ENCODE data around the gene HOXA4. TPM values are rescaled to one million over a fixed set of nuclear protein-coding genes. Genes with fewer than 3 reads are reported as not detected.
A peak's percentile ranks its signal among the peaks of the same experiment; 100 is the strongest.

HOXA4 gene
- total RNA-seq, 4 donors from 2014 or later: 1.3 to 2.9 (median 2.0) TPM

- intact Hi-C loops (cut with DNase I; ENCODE audit: low total_unique reads): no loop called here
- TF ChIP-seq POLR2A (IDR thresholded peaks at IDR 0.05) (no peak), CTCF (IDR thresholded peaks at IDR 0.05) (no peak)
- no peak for DNase-seq (ENCODE audit: low spot score in 2 of 2)
Measured at GRCh38 chr7:27095050-27095896, 35.3 kb downstream of the HOXA4 start.

GRCh38 chr7:27094304-27095049, 36.1 kb downstream of the HOXA4 start:
- no peak for DNase-seq (ENCODE audit: low spot score in 2 of 2)
- no peak overlapping the region for H3K4me3 ChIP-seq (ENCODE audit: low read depth, poor library complexity, severe bottlenecking)
- no peak for TF ChIP-seq POLR2A (IDR thresholded peaks at IDR 0.05)
- no peak for TF ChIP-seq CTCF (IDR thresholded peaks at IDR 0.05)
- intact Hi-C loops (cut with DNase I; ENCODE audit: low total_unique reads): no loop called here
- WGBS, 2 donors: 74 to 76% methylated on average over 29 of the region's 29 CpGs

More at GRCh38 chr7:27095050-27095896, 35.3 kb downstream of the HOXA4 start:
- WGBS, 2 donors: 8 to 12% methylated on average over 31 to 33 of the region's 33 CpGs
- peak overlapping the region; percentile 83 for H3K4me3 ChIP-seq (ENCODE audit: low read depth, poor library complexity, severe bottlenecking)

- intact Hi-C loops (cut with DNase I; ENCODE audit: low total_unique reads): no loop called here
- 72 to 81% methylated on average over 6 of the region's 6 CpGs for WGBS, 2 donors
- DNase-seq (ENCODE audit: low spot score in 2 of 2): no peak
- H3K4me3 ChIP-seq (ENCODE audit: low read depth, poor library complexity, severe bottlenecking): no peak overlapping the region
- TF ChIP-seq CTCF (IDR thresholded peaks at IDR 0.05) (no peak), POLR2A (IDR thresholded peaks at IDR 0.05) (no peak)
Measured at GRCh38 chr7:27093184-27093895, 37.2 kb downstream of the HOXA4 start.

- intact Hi-C loops (cut with DNase I; ENCODE audit: low total_unique reads): no loop called here
- no peak for DNase-seq (ENCODE audit: low spot score in 2 of 2)
- no peak for TF ChIP-seq POLR2A (IDR thresholded peaks at IDR 0.05)
- no peak for TF ChIP-seq CTCF (IDR thresholded peaks at IDR 0.05)
- H3K4me3 ChIP-seq (ENCODE audit: low read depth, poor library complexity, severe bottlenecking): no peak overlapping the region
- WGBS, 2 donors: 71 to 73% methylated on average over 1 of the region's 1 CpG
Measured at GRCh38 chr7:27092819-27093110, 37.8 kb downstream of the HOXA4 start.

- 81 to 85% methylated on average over 9 of the region's 9 CpGs for WGBS, 2 donors
- no peak overlapping the region for H3K4me3 ChIP-seq (ENCODE audit: low read depth, poor library complexity, severe bottlenecking)
- intact Hi-C loops (cut with DNase I; ENCODE audit: low total_unique reads): no loop called here
- TF ChIP-seq POLR2A (IDR thresholded peaks at IDR 0.05): no peak
- no peak for TF ChIP-seq CTCF (IDR thresholded peaks at IDR 0.05)
- DNase-seq (ENCODE audit: low spot score in 2 of 2): no peak
Measured at GRCh38 chr7:27091941-27092818, 38.4 kb downstream of the HOXA4 start.
